Stimulated activated CD4-positive, alpha-beta T cell treated with anti-CD3 and anti-CD28 coated beads, Interleukin-2, amount 100 ng/mL, for 4 hours (primary cell): ENCODE data around the gene AFG1L.
"Not testable (repeated sequence)": the region's sequence is repeated elsewhere in the genome, so short reads cannot be mapped to it uniquely, and the experiment has no call there.

Experiments
- DNase-seq: peaks from one replicate; pipeline ENCODE4 v3.0.0-alpha.2; 2020; ENCODE audit warnings: low read depth

AFG1L gene

DNA sequence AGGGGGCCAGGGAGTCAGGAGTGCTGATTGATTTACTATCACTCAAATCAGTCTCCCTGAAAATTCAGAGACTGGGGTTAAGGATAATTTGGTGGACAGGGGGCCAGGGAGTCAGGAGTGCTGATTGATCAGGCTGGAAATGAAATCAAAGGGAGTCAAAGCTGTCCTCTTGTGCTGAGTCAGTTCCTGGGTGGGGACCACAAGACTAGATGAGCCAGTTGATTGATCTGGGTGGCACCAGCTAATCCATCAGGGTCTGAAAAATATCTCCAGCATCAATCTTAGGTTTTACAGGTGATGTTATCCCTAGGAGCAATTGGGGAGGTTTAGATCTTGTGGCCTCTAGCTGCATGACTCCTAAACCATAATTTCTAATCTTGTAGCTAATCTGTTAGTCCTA lies 6.1 kb upstream of the AFG1L start:
- DNase-seq, result no peak

DNA sequence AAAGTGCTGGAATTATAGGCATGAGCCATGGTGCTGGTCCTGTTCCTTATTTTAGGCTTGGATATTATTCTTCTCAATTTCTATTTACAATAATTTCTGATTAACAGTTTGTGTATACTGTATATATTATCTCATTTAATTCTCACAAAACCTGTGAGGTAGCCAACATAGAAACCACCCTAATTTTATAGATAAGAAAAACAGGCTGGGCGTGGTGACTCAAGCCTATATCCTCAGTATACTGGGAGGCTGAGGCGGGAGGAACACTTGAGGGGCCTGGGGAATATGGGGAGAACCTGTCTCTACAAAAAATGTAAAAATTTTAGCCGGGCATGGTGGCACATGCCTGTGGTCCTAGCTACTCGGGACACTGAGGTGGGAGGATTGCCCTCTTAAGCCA lies 3.8 kb upstream of the AFG1L start:
- DNase-seq, result no peak

DNA sequence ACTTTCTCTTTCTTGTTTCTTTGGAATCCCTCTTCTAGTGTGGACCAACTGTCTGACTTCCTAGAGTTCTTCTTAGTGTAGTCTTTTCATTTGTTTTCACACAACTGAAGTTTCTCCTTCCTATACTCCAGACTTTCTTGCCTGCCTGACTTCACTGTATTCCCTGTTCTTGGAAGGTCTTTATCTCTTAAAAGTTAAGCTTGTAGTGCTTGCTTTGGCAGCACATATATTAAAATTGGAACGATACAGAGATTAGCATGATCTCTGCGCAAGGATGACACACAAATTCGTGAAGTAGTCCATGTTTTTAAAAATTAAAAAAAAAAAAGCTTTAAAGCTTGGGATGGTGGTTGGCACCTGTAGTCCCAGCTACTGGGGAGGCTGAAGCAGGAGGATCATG lies 2.3 kb upstream of the AFG1L start:
- DNase-seq, result not testable (repeated sequence)

DNA sequence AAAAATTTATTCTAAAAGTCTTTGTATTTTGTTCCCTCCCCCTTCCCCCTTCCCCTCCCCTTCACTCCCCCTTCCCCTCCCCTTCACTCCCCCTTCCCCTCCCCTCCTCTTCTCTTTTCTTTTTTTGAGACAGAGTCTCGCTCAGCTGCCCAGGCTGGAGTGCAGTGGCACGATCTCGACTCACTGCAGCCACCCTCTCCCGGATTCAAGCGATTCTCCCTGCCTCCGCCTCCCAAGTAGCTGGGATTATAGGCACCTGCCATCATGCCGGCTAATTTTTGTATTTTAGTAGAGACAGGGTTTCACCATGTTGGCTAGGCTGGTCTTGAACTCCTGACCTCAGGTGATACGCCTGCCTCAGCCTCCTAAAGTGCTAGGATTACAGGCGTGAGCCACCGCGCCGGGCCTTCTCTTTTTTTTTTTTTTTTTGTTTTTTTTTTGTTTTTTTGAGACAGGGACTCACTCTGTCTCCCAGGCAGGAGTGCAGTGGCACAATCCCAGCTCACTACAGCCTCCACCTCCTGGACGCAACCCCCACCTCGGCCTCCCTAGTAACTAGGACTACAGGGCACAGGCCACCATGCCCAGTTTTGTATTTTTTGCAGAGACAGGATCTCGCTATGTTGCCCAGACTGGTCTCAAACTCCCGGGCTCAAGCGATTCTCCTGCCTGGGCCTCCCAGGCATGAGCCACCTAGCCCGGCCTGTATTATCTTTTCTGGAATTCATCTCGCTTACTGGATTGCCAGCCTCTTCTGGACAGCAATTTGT lies 1.1 kb upstream of the AFG1L start:
- no peak for DNase-seq

DNA sequence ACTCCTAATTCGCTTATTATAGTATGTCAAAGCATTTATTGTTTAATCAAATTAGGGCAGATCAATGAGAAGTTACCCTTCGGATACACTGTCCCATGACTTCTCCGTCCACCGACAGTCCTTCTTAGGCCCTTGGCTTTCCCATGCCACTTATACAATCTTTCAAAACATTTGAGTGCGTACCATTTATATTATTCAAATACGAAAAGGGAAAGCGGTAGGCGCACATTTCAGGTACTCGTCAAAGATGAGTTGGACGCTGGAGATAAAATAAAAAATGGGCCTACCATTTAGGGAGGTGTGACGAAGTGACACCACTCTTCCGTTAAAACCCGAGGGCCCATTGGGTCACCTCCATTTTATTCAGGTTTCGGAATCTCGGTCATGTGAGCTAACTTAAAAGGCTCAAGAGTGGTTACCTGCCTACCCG lies 542 bp upstream of the AFG1L start:
- no peak for DNase-seq

DNA sequence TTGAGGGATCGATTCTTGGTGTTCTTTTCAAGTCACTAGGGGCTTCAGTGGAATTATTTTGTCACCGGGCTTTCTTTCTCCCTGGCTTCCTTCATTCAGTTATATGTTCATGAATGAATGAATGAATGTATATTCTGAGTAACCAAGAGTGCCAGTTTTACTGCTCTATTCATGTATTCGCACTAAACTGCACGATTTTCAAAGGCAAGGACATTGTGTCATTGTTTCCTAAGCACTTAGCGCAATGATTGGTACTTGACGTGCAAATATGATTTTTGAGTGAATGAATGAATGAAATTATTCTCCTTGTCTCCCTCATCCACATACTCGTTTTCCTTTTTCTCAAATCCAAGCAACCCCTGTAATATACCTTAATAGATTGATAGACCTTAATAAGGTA lies 822 bp downstream of the AFG1L start:
- no peak for DNase-seq

DNA sequence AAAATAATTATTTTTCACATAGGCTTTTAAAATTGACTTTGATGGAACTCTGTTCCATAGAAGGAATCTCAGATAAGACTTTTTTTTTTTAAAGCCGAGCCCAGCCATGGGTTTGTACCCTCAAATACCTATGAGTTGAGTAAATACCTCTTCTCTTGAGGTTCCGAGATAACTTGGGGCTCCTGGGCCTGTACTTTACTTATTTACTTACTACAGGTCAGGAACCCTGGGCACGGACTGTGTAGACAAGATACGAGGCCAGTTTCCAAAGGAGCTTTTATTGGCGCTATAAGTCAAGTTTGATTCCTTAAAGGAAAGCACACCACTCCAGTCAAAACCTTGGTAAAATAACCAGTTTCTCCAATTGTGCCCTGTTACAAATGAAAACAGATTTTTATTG lies 7.5 kb downstream of the AFG1L start:
- DNase-seq, result no peak

DNA sequence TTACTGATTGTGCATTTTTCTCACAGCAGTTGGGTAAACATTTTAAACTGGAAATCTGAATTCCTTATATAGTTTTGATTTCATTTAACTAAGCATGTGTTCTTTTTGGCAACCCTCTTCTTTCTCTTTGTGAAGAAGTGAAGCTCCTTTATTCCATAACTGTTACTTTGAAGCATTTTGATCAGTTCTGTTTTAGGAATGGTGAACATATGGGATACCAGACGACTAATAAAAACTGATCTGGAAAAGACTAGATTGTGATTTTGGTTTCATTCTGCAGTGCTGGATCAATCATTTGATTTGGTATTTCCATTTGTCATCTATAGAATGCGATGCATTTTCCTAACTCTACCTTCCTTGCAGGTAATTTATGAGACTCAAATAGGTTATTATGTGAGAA lies 9.8 kb downstream of the AFG1L start:
- DNase-seq, result no peak

DNA sequence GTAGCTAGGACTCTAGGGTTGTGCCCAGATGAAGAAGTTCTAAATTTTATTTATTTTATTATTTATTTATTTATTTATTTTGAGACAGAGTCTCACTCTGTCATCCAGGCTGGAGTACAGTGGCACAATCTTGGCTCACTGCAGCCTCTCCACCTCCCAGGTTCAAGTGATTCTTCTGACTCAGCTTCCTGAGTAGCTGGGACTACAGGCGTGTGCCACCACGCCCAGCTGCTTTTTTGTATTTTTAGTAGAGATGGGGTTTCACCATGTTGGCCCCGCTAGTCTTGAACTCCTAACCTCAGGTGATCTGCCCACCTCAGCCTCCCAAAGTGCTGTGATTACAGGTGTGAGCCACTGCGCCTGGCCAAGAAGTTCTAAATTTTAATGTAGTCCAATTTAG lies 13.8 kb downstream of the AFG1L start:
- not testable (repeated sequence) for DNase-seq

DNA sequence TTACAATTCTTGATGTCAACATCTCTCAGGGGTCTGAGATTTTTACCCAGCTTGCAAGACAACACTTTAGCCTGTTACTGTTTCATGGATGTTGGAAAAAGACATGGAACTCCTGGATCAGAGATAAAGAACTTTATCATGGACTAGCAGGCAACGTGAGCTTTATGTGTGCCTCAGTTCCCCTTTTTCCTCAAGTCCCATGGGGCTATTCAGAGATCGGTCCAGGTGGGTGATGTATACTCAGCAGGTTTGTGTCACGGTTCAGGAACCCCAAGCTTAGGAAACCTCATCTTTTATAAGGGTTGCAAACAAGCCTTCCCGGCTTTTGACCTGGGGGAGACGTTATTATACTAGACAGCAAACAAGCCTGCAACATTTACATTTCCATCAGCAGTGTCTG lies 15.0 kb downstream of the AFG1L start:
- DNase-seq, result no peak

DNA sequence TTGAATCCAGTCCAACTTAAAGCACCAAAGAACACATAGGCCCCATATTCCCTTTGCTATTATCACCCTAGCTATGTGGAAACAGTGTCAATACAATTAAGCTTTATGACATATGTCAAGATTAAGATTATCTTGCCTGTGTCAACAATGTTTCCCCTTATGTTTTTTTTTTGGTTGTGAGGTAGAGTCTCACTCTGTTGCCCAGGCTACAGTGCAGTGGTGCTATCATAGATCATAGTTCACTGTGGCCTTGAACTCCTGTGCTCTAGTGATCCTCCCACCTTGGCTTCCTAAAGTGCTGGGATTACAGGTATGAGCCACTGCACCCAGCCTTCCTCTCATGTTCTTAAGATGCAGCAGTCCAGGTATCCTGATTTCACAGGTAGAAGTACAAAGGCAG lies 17.8 kb downstream of the AFG1L start:
- no peak for DNase-seq

DNA sequence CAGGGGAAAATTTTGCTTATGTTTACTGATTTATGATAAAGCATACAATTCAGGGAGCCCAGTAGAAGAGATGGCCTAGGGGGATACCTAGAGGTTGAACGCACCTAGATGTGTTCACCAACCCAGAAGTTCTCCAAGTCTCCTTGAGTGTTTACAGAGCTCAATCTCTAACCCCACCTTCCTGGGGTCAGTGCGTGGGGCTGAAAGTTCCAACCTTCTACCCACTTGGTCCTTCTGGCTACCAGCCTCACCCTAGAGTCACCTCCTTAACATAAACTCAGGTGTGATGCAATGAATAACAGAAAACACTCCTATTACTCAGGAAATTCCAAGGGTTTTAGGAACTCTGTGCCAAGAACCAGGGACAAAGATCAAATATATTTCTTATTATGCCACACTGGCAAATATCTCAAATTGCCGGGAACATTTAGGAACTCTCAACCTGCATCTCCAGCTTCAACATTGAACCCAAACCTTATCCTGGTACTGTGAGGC lies 26.4 kb downstream of the AFG1L start:
- DNase-seq, result no peak

DNA sequence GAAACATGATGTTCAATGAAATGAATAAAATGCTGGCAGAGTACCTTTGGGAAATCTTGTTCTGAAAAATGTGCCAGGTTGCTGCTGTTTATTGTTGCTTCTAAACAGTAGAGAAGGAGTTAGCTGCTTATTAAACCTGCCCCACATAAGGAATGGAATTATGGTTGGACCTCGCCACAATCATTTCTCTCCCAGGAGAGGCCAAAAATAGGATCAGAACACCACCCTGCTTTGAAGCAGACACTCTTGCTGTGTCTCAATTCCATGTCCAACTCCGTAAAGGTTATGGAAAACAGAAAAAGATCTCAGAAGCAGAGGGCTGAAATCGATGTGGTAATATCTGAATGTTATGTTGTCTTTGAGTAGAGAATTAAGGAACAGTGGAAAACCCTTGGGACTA lies 27.9 kb downstream of the AFG1L start:
- no peak for DNase-seq

DNA sequence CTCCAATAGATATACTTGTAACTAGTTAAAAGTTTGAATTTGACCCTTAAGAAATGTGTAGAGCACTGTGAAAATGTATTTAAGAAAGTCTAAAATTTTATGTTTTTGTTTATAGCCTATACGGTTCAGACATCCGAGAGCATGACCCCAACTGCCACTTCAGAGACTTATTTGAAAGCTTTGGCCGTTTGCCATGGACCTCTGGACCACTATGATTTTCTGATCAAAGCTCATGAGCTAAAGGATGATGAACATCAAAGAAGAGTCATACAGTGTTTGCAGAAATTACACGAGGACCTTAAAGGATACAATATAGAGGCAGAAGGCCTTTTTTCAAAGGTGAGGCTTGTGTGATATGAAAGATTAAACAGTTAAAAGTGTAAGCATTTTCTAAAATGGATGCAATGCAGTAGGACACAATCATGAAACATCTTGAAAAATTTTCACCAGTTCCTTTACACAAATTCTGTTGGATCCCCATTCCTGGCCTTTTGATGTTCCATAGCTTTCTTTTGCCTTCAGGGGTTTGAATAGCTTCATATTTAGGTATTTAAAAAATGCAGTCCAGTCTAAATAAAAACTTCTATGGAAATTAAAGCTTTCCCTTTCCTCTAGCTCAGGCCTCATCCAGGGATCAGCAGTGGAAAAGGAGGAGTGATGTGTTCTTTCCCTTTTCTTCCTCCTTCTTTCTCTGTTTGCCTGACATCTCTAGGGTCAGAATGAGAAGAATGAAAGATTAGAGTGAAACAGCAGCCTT lies 29.0 kb downstream of the AFG1L start:
- DNase-seq, result no peak

DNA sequence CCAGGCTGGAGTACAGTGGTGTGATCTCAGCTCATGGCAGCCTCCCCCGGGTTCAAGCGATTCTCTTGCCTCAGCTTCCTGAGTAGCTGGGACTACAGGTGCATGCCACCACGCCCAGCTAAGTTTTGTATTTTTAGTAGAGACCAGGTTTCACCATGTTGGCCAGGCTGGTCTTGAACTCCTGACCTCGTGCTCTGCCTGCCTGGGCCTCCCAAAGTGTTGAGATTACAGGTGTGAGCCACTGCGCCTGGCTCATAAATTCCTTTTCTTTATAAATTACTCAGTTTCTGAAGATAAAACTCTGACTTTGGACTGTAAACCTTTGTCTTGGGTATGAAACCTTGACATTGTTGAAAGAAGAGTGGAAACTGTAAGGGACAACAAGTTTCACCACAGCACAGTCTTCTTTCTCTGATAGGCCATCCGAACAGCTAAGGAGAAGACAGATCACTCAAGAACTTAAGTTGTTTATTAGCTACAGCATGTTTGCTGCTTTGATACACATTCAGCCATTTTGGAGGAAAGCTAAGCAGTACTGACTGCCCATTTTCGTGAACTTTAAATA lies 35.4 kb downstream of the AFG1L start:
- not testable (repeated sequence) for DNase-seq

DNA sequence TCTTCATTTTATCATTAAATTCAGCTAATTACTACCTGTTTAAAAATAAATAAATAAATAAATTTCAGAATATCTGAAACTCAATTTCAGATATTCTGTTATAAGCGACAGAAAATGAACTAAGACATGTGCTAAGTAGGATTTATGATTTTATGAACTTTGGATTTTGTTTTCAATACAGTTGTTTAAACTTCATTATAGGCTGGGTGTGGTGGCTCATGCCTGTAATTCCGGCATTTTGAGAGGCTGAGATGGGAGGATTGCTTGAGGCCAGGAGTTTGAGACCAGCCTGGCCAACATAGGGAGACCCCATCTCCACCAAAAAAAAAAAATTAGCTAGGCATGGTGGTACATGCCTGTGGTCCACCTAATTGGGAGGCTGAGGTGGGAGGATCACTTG lies 36.0 kb downstream of the AFG1L start:
- DNase-seq, result no peak

DNA sequence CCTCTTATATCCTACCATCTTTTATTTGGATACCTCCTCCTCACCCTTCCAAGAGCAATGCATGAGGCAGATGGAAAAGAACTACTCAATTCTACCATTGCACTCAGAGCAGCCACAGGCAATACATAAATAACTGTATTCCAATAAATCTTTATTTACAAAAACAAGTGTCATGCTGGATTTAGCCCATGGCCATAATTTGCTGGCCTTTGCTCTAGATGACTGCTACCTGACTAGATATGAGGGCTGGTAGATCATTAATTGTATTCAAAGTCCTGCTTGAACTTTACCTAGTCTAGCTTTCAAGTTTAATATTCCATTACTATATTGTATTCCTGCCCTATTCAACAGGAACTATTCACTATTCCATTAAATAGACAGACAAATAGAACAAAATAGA lies 37.1 kb downstream of the AFG1L start:
- no peak for DNase-seq

DNA sequence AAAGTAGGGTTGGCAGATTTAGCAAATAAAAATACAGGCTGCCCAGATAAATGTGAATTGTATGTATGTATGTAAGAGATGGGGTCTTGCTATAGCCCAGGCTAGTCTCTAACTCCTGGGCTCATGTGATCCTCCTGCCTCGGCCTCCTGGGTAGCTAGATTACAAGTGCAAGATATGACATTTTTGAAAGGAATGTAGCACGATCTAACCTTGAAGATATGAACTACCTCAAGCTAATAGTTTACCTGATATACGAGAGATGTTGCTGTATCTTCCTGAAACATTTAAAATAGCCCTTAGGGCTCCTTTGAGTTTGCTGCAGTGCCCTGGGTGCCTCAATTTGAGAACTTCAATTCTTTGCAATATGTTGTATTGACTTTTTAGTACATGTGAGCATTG lies 42.1 kb downstream of the AFG1L start:
- no peak for DNase-seq

DNA sequence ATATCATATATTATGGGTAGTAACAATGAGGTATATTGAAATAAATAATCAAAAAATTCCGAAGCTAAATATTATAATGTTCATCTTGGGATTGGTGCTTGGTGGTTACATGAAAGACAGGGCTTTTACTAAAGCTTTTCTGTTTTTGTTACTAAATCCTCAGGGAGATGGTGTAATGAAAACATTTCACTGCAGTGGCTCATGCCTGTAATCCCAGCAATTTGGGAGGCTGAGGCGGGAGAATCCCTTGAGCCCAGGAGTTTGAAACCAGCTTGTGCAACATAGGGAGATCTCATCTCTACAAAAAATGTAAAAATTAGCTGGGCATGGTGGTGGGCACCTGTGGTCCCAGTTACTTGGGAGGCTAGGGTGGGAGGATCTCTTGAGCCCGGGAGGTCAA lies 42.9 kb downstream of the AFG1L start:
- no peak for DNase-seq

DNA sequence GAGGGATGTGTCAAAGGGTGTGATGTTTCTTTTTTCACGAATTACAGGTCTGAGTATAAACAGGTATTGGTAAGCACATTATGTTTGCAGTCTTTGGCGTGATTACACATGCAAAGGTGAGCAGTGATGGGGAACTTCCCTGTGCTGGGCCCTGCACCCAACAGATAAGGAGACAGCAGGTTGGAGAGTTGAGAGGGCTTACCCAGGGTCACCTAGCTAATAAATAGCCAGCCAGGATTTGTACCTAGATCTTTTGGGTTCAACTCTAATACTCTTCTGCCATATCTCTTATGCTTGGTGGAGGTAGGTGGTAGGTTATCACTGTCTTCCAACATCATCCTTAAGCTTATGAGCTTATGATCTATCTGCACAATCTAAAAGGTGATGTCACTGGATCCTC lies 46.5 kb downstream of the AFG1L start:
- DNase-seq, result no peak

DNA sequence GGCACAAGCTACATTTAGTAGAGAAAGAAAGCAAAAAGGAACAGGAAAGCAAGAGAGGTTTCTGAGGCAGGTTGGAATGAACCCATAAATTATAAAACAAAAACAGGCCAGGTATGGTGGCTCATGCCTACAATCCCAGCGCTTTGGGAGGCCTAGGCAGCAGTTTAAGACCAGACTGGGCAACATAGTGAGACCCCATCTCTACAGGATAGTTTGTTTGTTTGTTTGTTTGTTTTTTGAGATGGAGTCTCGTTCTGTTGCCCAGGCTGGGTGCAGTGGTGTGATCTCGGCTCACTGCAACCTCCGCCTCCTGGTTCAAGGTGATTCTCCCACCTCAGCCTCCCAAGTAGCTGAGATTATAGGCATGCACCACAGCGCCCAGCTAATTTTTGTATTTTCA lies 49.0 kb downstream of the AFG1L start:
- DNase-seq, result no peak

DNA sequence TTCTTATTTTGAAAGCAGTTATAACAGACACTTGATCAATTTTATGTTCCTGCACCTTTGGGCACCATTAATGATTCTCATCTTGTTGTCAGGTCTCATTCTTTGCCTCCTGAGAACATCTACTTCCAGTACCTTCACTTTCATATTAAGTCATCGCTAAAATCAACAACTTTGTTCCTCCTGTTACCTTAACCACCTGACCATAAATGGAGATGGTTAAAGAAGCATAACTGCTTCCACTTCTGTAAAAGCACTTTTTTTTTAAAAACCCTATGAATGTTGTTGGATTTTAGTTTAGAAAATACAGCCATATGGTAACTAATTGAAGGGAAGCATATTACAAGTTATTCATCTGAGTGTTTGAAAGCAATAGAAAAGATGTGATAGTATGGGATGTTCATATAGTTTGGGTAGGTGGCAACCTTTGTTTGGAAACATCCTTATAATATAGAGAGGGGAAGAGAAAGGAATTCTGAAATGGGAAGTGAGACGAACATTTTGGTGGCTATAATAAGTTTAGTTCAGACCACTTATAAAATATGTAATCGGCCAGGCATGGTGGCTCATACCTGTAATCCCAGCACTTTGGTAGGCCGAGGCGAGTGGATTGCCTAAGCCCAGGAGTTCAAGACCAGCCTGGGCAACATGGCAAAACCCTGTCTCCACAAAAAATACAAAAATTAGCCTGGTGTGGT lies 53.9 kb downstream of the AFG1L start:
- no peak for DNase-seq

DNA sequence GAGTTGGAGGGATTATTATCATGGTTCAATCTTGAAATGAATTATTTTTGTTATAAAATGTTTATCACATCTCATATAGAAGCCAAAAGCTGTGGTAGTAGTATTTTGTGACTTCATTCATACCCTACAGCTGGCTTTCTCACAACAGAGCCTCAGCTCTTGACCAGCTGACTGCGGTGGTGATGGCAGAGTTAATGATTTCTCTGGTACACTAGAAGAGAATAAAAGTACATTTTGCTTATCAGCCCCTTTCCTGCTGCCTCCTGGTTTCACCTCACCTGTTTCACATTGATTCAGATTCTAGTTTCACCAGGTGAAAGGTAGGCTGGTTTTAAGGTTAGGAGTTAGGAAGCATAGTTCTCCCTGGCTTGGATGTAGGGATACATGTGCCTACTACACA lies 55.7 kb downstream of the AFG1L start:
- no peak for DNase-seq
